Liver (tissue), 9 donors: Measurements from ENCODE around the gene PAPSS1. TPM values are rescaled to one million over a fixed set of nuclear protein-coding genes. Genes with fewer than 3 reads are reported as not detected.
A peak's percentile ranks its signal among the peaks of the same experiment; 100 is the strongest.

ENCODE experiments used
- DNase-seq: peaks from one replicate; pipeline ENCODE4 v3.0.0-alpha.2; 2017; ENCODE audit warnings: low spot score
- H3K27ac ChIP-seq, 2 donors: one replicate each; pipeline ENCODE4 v1.7.0; 2013; ENCODE audit warnings: inconsistent platforms in 2 of 2, low read length in 2 of 2, control low read depth in 1 of 2, low read depth in 1 of 2, mild to moderate bottlenecking in 1 of 2
- H3K27me3 ChIP-seq, 4 donors: one replicate each; pipeline versions ENCODE4 v1.6.1 to v1.7.0; 2013; ENCODE audit warnings: low read length in 3 of 4, inconsistent platforms in 1 of 4, mild to moderate bottlenecking in 1 of 4, moderate library complexity in 1 of 4; ENCODE audit not compliant: control insufficient read depth in 4 of 4, insufficient read depth in 4 of 4
- H3K36me3 ChIP-seq, 4 donors: one replicate each; pipeline versions ENCODE4 v1.6.1 to v1.7.0; 2013; ENCODE audit warnings: low read length in 3 of 4, mild to moderate bottlenecking in 3 of 4, low read depth in 1 of 4, moderate library complexity in 1 of 4; ENCODE audit not compliant: control insufficient read depth in 4 of 4, insufficient read depth in 3 of 4
- H3K4me1 ChIP-seq, 4 donors: one replicate each; pipeline versions ENCODE4 v1.6.1 to v1.7.0; 2013; ENCODE audit warnings: low read length in 3 of 4, mild to moderate bottlenecking in 3 of 4, moderate library complexity in 1 of 4; ENCODE audit not compliant: control insufficient read depth in 4 of 4, insufficient read depth in 4 of 4
- H3K4me3 ChIP-seq, 3 donors: one replicate each; pipeline versions ENCODE4 v1.6.1 to v1.7.0; 2013; ENCODE audit warnings: low read length in 3 of 3, control low read depth in 1 of 3, low read depth in 1 of 3, mild to moderate bottlenecking in 1 of 3
- H3K9ac ChIP-seq, 2 donors: one replicate each; pipeline ENCODE4 v1.7.0; 2013; ENCODE audit warnings: low read length in 2 of 2, mild to moderate bottlenecking in 2 of 2, moderate library complexity in 2 of 2, control low read depth in 1 of 2, low read depth in 1 of 2
- H3K9me3 ChIP-seq, 4 donors: one replicate each; pipeline versions ENCODE4 v1.6.1 to v1.7.0; 2013; ENCODE audit warnings: low read length in 3 of 4; ENCODE audit not compliant: control insufficient read depth in 4 of 4
- EGR1 ChIP-seq, 2 donors: IDR thresholded peaks; 2 replicates each; pipeline ENCODE4 v1.6.1; 2016 to 2018; ENCODE audit warnings: antibody characterized with exemption in 2 of 2, low read depth in 2 of 2
- FOXA1 ChIP-seq: IDR thresholded peaks from 2 replicates; pipeline ENCODE4 v1.6.1; 2016; ENCODE audit warnings: antibody characterized with exemption
- FOXA2 ChIP-seq: IDR thresholded peaks from 2 replicates; pipeline ENCODE4 v1.6.1; 2016; ENCODE audit warnings: antibody characterized with exemption
- GABPA ChIP-seq, 2 donors: IDR thresholded peaks in 1 of 2; conservative IDR thresholded peaks in 1 of 2; 2 replicates each; pipeline ENCODE4 v1.6.1; 2016; ENCODE audit warnings: antibody characterized with exemption in 2 of 2, mild to moderate bottlenecking in 1 of 2, moderate library complexity in 1 of 2
- HNF4A ChIP-seq, 2 donors: conservative IDR thresholded peaks; 2 replicates each; pipeline ENCODE4 v1.6.1; 2016; ENCODE audit warnings: antibody characterized with exemption in 2 of 2, mild to moderate bottlenecking in 2 of 2
- HNF4G ChIP-seq: IDR thresholded peaks from 2 replicates; pipeline ENCODE4 v1.6.1; 2016; ENCODE audit warnings: antibody characterized with exemption
- JUND ChIP-seq, 2 donors: IDR thresholded peaks; 2 replicates each; pipeline ENCODE4 v1.6.1; 2016; ENCODE audit warnings: antibody characterized with exemption in 2 of 2
- NR2F2 ChIP-seq: IDR thresholded peaks from 2 replicates; pipeline ENCODE4 v1.6.1; 2016; ENCODE audit warnings: antibody characterized with exemption
- RAD21 ChIP-seq, 2 donors: IDR thresholded peaks; 2 replicates each; pipeline ENCODE4 v1.6.1; 2016; ENCODE audit warnings: antibody characterized with exemption in 2 of 2, mild to moderate bottlenecking in 2 of 2
- RXRA ChIP-seq, 2 donors: IDR thresholded peaks; 2 replicates each; pipeline ENCODE4 v1.6.1; 2017 to 2018; ENCODE audit warnings: antibody characterized with exemption in 2 of 2, mild to moderate bottlenecking in 1 of 2
- SP1 ChIP-seq: IDR thresholded peaks from 2 replicates; pipeline ENCODE4 v1.6.1; 2018; ENCODE audit warnings: antibody characterized with exemption, mild to moderate bottlenecking
- TAF1 ChIP-seq: conservative IDR thresholded peaks from 2 replicates; pipeline ENCODE4 v1.6.1; 2016; ENCODE audit warnings: antibody characterized with exemption, mild to moderate bottlenecking
- WGBS: extraction: QIAGEN DNeasy Blood & Tissue Kit; methylation state at CpG from one replicate; pipeline ENCODE4 v1.1.7; 2013; 5-methylcytosine and 5-hydroxymethylcytosine counted together
- polyA plus RNA-seq, 2 donors: library from polyadenylated mRNA; stranded (reverse) in 1 of 2; unstranded in 1 of 2; fragments of 200-250 nt in 1 of 2; fragments of >200 nt in 1 of 2; fragmentation: Nextera tagmentation in 1 of 2; extraction: Ambion mirVana in 1 of 2; gene quantifications; one replicate each; pipeline versions ENCODE4 v1.2.1 to v1.2.3, GENCODE V29; 2013 to 2015
- total RNA-seq, 2 donors: library from RNA; depleted of rRNA; stranded (reverse); fragments of >200 nt; gene quantifications; one replicate each; pipeline ENCODE4 v1.2.3, GENCODE V29; 2014
- TF ChIP-seq, protein P1 (sequence below): IDR thresholded peaks from 2 replicates; pipeline ENCODE4 v1.6.1; 2016; ENCODE audit warnings: antibody characterized with exemption, mild to moderate bottlenecking
- TF ChIP-seq, protein P2 (sequence below): IDR thresholded peaks from 2 replicates; pipeline ENCODE4 v1.6.1; 2016; ENCODE audit warnings: antibody characterized with exemption
- TF ChIP-seq, protein P3 (sequence below): fragments of 150-350 bp; IDR thresholded peaks from 2 replicates; pipeline ENCODE4 v1.5.1; 2017; ENCODE audit warnings: improper control_type of control experiment, low read depth, low read length; ENCODE audit not compliant: missing input control
- TF ChIP-seq, protein P4 (sequence below): IDR thresholded peaks from 2 replicates; pipeline ENCODE4 v1.6.1; 2016; ENCODE audit warnings: antibody characterized with exemption
- TF ChIP-seq, protein P5 (sequence below): IDR thresholded peaks from 2 replicates; pipeline ENCODE4 v1.6.1; 2016; ENCODE audit warnings: antibody characterized with exemption
- donor health status: healthy.
- donor health status: healthy.
- donor health status: healthy.
- donor health status: healthy.
- donor health status: healthy.

PAPSS1 gene
- total and polyA plus RNA-seq, 4 donors = 5.7 to 17.8 (median 6.0) TPM

DNA sequence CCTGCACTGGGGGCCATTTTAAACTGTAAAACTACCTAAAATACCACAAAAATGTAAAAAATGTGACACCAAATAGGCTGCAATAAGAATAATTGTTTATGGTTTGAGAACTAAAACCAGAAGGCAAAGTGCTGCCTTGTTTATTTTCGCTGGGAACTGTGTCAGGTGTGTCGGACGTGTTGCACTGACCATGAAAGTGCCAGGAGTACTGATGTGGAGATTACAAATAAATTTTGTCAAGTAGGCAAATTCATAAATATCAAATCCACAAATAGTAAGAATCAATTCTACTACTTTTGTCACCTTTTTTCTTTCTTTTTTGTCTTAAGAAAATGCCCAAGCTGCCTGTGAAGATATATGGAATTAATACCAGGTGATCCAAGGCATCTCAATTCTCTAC lies 37.7 kb downstream of the PAPSS1 start:
- no peak for DNase-seq
- H3K4me3 ChIP-seq = no peak overlapping the region
- TF ChIP-seq FOXA2 (no peak), HNF4G (no peak), FOXA1 (no peak), RXRA (IDR thresholded peaks at IDR 0.05) (no peak), TAF1 (no peak), EGR1 (IDR thresholded peaks at IDR 0.05; ENCODE audit: low read depth in 2 of 2) (no peak)
- TF ChIP-seq, protein P1, sequence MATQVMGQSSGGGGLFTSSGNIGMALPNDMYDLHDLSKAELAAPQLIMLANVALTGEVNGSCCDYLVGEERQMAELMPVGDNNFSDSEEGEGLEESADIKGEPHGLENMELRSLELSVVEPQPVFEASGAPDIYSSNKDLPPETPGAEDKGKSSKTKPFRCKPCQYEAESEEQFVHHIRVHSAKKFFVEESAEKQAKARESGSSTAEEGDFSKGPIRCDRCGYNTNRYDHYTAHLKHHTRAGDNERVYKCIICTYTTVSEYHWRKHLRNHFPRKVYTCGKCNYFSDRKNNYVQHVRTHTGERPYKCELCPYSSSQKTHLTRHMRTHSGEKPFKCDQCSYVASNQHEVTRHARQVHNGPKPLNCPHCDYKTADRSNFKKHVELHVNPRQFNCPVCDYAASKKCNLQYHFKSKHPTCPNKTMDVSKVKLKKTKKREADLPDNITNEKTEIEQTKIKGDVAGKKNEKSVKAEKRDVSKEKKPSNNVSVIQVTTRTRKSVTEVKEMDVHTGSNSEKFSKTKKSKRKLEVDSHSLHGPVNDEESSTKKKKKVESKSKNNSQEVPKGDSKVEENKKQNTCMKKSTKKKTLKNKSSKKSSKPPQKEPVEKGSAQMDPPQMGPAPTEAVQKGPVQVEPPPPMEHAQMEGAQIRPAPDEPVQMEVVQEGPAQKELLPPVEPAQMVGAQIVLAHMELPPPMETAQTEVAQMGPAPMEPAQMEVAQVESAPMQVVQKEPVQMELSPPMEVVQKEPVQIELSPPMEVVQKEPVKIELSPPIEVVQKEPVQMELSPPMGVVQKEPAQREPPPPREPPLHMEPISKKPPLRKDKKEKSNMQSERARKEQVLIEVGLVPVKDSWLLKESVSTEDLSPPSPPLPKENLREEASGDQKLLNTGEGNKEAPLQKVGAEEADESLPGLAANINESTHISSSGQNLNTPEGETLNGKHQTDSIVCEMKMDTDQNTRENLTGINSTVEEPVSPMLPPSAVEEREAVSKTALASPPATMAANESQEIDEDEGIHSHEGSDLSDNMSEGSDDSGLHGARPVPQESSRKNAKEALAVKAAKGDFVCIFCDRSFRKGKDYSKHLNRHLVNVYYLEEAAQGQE = no peak
- TF ChIP-seq, protein P2, sequence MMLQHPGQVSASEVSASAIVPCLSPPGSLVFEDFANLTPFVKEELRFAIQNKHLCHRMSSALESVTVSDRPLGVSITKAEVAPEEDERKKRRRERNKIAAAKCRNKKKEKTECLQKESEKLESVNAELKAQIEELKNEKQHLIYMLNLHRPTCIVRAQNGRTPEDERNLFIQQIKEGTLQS = no peak
- no peak overlapping the region for H3K27ac ChIP-seq
- peaks cover 0 to 4% (median 2%) of the 10 kb centered on the region in 4 donors for H3K36me3 ChIP-seq
- WGBS = 78% methylated on average over 3 of the region's 3 CpGs
- no peaks in the 10 kb centered on the region for H3K27me3 ChIP-seq
- no peak overlapping the region for H3K9ac ChIP-seq
- no peaks in the 10 kb centered on the region for H3K9me3 ChIP-seq
- H3K4me1 ChIP-seq = no peaks in the 10 kb centered on the region

DNA sequence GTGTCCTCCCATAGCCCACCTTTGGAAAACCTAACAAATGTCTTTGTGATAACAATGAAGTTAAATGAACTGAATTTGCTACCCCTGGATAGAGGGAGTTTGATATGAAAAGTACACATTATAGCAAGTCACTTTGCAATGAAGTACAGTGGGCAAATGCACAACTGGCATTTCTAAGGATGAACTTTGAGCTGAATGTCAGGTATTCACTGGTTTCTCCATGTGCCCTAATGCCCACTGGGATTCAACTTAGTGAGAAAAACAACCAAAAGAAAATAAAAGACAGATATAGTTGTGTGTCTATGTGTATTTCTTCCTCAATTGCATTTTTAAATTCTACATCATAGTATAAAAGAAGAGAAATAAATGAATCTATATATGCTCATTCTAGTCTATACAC lies 51.0 kb downstream of the PAPSS1 start:
- H3K9me3 ChIP-seq = no peaks in the 10 kb centered on the region
- DNase-seq = no peak
- H3K27me3 ChIP-seq = no peaks in the 10 kb centered on the region
- H3K36me3 ChIP-seq = no peaks in the 10 kb centered on the region
- H3K4me1 ChIP-seq = peaks cover 0 to 9% (median 1%) of the 10 kb centered on the region in 4 donors
- H3K27ac ChIP-seq = no peak overlapping the region
- H3K4me3 ChIP-seq = no peak overlapping the region
- no peak for TF ChIP-seq FOXA2
- peak; percentile 52 to 66 for TF ChIP-seq HNF4A (conservative IDR thresholded peaks at IDR 0.05)
- H3K9ac ChIP-seq = no peak overlapping the region

DNA sequence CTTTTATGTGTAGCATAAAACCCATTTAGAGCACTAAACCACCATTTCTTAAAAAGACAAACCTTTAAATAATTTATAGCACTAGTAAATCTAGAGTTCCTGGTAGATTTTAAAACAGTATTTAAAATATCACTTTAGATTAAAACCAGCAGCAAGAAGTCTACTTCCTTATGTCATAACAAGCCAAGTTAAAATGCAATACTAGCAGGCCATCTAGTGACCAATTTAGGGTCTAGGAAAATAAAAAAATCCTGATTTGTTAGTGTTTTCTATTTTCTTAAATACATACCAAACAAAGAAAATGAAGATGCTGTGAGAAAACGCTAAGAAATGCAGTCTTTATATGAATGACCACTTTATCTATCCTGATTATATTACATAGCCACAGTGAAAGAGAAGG lies 53.9 kb downstream of the PAPSS1 start:
- H3K27ac ChIP-seq = no peak overlapping the region
- DNase-seq = no peak
- H3K4me1 ChIP-seq = peaks cover 0 to 9% (median 1%) of the 10 kb centered on the region in 4 donors
- no peak overlapping the region for H3K4me3 ChIP-seq
- no peaks in the 10 kb centered on the region for H3K9me3 ChIP-seq
- peak overlapping the region in 1 of 2 donors; percentile 32 for H3K9ac ChIP-seq
- H3K36me3 ChIP-seq = no peaks in the 10 kb centered on the region
- 30% methylated on average over 1 of the region's 1 CpG for WGBS
- H3K27me3 ChIP-seq = no peaks in the 10 kb centered on the region
- no peak for TF ChIP-seq EGR1 (IDR thresholded peaks at IDR 0.05; ENCODE audit: low read depth in 2 of 2)
- TF ChIP-seq, protein P1 = no peak
- TF ChIP-seq RXRA (IDR thresholded peaks at IDR 0.05) = no peak
- TF ChIP-seq GABPA (IDR thresholded peaks at IDR 0.05 in 1 of 2, conservative IDR thresholded peaks at IDR 0.05 in 1 of 2) = no peak
- TF ChIP-seq, protein P3, sequence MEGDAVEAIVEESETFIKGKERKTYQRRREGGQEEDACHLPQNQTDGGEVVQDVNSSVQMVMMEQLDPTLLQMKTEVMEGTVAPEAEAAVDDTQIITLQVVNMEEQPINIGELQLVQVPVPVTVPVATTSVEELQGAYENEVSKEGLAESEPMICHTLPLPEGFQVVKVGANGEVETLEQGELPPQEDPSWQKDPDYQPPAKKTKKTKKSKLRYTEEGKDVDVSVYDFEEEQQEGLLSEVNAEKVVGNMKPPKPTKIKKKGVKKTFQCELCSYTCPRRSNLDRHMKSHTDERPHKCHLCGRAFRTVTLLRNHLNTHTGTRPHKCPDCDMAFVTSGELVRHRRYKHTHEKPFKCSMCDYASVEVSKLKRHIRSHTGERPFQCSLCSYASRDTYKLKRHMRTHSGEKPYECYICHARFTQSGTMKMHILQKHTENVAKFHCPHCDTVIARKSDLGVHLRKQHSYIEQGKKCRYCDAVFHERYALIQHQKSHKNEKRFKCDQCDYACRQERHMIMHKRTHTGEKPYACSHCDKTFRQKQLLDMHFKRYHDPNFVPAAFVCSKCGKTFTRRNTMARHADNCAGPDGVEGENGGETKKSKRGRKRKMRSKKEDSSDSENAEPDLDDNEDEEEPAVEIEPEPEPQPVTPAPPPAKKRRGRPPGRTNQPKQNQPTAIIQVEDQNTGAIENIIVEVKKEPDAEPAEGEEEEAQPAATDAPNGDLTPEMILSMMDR = peak; percentile 59
- no peak for TF ChIP-seq FOXA1
- TF ChIP-seq, protein P4, sequence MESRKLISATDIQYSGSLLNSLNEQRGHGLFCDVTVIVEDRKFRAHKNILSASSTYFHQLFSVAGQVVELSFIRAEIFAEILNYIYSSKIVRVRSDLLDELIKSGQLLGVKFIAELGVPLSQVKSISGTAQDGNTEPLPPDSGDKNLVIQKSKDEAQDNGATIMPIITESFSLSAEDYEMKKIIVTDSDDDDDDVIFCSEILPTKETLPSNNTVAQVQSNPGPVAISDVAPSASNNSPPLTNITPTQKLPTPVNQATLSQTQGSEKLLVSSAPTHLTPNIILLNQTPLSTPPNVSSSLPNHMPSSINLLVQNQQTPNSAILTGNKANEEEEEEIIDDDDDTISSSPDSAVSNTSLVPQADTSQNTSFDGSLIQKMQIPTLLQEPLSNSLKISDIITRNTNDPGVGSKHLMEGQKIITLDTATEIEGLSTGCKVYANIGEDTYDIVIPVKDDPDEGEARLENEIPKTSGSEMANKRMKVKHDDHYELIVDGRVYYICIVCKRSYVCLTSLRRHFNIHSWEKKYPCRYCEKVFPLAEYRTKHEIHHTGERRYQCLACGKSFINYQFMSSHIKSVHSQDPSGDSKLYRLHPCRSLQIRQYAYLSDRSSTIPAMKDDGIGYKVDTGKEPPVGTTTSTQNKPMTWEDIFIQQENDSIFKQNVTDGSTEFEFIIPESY = no peak
- no peak for TF ChIP-seq HNF4G
- TF ChIP-seq SP1 = no peak
- peak; percentile 90 to 95 for TF ChIP-seq RAD21 (IDR thresholded peaks at IDR 0.05)
- TF ChIP-seq, protein P5, sequence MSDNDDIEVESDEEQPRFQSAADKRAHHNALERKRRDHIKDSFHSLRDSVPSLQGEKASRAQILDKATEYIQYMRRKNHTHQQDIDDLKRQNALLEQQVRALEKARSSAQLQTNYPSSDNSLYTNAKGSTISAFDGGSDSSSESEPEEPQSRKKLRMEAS = no peak
- TF ChIP-seq NR2F2 = no peak
- peak in 1 of 2 donors; percentile 14 for TF ChIP-seq JUND (IDR thresholded peaks at IDR 0.05)
- TF ChIP-seq TAF1 = no peak
- TF ChIP-seq FOXA2 = no peak
